Epidermal melanocyte (primary cell): ENCODE measurements around the gene PRSS2.
A peak's percentile ranks its signal among the peaks of the same experiment; 100 is the strongest.
"Not testable (repeated sequence)": the region's sequence is repeated elsewhere in the genome, so short reads cannot be mapped to it uniquely, and the experiment has no call there.

Experiments used
- DNase-seq: peaks from one replicate; pipeline ENCODE4 v3.0.0; 2011; ENCODE audit warnings: low spot score; ENCODE audit not compliant: insufficient read length

The PRSS2 gene

DNA sequence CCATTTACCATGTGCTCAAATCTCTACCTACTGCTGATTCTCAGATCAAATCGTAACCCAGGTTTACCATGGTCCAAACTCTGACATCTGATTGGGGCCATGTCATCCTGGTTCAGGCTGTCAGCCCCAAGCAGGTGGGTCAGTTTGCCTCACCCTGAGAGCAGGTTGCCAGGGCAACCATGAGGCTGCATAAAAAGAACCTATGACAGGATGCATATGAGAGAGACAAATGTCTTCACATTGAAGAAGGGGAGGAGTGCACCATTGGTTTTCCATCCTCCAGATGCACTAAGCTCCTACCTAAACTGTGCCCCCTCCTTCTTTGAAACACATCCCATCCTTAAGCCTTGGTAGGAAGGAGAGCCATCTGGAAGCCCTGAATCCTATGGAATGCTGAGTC lies 11.3 kb upstream of the PRSS2 start:
- DNase-seq, result no peak

DNA sequence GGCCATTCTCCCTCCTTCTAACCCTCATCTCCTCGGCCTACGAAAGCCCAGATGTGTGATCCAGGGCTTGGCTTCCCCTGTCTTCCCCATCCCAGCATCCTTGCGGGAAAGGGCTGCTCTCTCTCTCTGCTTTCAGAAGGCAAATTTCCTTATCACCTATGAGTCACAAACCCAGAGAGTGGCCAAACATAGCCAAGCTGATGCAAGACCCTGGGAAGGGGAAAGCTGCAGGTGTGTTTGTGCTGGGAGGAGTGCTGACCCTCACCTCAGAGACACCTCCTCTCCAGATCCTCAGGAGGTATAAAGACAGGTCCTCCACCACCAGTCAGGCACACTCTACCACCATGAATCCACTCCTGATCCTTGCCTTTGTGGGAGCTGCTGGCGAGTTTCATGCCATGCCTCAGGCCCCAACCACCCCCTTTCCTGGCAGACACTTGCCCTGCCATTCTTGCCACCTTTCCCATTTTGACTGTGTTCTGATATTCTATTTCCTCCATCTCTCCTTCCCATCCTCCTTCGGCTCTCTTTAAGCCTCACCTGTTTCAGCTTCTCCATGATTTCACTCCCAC lies 10.6 kb upstream of the PRSS2 start:
- DNase-seq, result no peak

DNA sequence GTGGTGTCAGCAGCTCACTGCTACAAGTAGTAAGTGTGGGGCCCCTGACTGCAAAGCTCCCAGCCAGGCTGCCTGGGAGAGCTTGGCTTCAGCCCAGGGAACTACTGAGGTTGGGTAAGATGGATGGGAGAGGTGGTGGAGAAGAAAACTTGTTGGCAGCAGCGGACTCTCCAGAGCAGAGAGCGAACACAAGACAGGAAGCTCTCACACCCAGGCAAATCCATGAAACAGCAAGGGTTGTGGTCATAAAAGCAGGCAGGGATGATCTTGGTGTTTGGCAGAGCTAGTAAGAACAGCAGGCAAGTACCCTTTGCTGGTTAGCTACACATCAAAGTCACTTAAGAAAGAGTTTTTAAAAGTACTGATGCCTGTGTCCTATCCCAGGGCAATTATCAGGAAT lies 9.2 kb upstream of the PRSS2 start:
- DNase-seq, result not testable (repeated sequence)

DNA sequence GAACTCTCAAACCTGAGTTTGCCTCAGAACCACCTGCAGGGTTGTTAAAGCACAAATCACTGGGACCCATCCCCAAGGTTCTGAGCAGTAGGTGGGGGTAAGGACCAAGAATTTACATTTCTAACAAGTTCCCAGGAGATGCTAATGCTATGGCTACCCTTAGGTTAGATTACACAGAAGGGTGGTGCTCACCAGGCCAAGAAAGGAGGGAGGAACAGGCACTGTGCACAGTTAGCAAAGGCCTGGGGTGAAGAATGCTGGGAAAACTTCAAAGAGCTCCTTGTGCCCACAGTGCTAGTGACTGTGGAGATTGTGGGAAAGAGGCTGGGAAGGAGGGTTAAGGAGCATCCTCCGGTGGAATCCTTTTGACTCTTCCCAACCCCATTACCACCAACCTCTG lies 8.7 kb upstream of the PRSS2 start:
- no peak for DNase-seq

DNA sequence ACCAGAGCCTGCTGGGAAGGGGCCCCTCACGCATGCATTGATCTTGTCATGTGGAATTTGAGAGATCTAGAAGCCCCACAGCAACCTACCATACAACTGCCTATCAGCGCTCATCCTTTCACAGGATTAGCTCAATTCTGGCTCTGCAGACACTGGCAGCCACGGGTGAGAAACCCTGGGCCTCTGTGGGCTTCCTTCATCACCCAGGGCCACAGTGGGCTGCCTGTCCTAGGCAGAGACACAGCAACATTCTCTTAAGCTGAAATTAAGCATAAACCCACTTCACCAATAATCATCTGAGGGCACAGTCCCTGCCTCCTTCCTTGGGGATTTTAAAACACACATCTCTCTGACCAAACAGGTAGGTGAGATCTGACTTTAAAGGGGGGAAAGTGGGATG lies 3.3 kb upstream of the PRSS2 start:
- DNase-seq, result no peak

DNA sequence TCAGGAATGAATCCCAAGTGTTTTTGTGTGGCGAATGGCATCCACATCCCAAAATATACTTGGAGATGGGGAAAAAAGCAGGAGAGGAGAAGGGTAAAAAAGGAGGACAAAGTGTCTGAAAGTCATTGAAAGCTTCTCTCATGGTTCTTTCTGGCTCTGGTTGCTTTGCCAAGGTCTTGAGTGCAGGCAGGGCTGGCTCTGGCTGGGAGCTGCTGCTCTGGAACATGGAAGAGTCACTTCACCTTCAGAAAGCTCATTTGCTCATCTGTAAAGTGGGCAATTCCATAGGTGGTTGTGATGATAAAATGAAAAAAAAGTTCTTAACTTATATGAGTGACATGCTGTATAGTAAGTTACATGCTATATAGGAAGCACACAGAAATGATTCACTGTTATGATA lies 2.9 kb upstream of the PRSS2 start:
- DNase-seq, result no peak

DNA sequence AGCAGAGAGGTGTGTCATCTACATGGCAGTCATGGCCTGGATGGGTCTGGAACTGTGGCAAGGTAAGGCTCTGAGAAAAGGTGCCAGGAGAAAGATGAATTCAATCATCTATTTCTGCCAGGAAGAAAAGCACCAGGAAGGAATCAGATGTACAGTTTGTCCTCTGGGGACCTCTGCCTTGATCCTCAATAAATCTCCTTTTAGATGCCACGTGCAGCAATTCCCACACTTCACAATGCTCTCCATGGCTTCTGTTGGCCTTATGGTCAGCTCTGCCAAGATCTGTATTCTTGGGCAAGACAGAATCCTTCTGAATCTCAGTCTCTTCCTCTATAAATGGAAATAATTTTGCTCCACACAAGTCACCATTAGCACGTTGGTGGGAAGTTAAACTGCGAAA lies 1.9 kb upstream of the PRSS2 start:
- DNase-seq, result not testable (repeated sequence)

DNA sequence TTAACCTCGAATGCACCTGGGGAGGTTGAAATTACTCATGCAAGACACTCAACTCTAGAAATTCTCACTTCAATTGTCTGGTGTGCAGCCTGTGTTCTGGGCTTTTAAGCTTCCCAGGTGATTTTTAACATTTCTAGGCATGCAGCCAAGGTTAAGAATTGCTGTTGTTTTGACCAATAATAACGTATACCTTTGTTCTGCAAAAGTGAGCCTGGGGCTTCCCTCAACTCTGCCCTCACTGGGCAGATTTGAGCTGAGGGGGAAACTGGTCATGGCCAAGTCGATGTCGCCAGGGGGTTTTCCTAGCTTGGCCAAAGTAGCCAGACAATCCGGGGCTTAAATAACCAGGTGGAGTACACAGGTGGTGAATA lies 568 bp downstream of the PRSS2 start:
- DNase-seq, result no peak

DNA sequence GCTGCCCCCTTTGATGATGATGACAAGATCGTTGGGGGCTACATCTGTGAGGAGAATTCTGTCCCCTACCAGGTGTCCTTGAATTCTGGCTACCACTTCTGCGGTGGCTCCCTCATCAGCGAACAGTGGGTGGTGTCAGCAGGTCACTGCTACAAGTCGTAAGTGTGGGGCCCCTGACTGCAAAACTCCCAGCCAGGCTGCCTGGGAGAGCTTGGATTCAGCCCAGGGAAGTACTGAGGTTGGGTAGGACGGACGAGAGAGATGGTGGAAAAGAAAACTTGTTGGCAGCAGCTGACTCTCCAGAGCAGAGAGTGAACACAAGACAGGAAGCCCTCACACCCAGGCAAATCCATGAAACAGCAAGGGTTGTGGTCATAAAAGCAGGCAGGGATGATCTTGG lies 1.3 kb downstream of the PRSS2 start:
- DNase-seq, result no peak

DNA sequence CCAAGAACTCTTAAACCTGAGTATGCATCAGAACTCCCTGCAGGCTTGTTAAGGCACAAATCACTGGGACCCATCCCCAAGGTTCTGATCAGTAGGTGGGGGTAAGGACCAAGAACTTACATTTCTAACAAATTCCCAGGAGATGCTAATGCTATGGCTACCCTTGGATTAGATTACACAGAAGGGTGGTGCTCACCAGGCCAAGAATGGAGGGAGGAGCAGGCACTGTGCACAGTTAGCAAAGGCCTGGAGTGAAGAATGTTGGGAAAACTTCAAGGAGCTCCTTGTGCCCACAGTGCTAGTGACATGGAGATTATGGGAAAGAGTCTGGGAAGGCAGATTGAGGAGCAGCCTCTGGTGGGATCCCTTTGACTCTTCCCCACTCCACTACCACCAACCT lies 1.9 kb downstream of the PRSS2 start:
- DNase-seq, result no peak

DNA sequence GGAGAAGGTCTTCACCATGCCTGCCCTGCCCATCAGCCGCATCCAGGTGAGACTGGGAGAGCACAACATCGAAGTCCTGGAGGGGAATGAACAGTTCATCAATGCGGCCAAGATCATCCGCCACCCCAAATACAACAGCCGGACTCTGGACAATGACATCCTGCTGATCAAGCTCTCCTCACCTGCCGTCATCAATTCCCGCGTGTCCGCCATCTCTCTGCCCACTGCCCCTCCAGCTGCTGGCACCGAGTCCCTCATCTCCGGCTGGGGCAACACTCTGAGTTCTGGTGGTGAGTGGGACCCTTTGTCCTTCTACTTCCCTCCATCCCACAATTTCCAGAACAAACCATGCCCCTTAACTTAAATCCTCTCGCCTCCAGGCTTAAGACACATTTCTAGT lies 2.5 kb downstream of the PRSS2 start:
- DNase-seq, result no peak

DNA sequence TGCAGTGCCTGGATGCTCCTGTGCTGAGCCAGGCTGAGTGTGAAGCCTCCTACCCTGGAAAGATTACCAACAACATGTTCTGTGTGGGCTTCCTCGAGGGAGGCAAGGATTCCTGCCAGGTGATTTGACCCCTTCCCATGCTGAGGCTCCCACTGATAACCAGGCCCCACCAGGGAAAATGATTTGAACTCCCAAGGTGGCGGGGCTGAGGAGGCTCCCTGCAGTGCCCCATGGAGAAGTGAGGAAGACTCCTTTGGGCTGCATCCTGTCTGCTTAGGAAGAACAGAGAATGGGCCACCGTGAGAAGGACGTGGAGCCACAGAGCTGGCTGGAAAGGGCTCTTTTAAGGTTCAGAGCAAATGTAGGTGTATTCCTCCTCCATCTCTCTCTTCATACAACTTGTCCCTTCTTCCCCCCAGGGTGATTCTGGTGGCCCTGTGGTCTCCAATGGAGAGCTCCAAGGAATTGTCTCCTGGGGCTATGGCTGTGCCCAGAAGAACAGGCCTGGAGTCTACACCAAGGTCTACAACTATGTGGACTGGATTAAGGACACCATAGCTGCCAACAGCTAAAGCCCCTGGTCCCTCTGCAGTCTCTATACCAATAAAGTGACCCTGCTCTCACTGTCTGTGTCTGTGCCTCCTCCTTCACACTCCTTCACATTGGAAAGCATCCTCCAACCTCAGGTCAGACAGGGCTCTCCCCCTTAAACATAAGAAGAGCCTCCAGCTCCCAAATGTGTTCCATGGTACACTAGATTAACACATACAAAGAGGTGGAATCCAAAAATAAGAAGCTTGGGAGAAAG lies 3.4 kb downstream of the PRSS2 start:
- DNase-seq, result no peak

DNA sequence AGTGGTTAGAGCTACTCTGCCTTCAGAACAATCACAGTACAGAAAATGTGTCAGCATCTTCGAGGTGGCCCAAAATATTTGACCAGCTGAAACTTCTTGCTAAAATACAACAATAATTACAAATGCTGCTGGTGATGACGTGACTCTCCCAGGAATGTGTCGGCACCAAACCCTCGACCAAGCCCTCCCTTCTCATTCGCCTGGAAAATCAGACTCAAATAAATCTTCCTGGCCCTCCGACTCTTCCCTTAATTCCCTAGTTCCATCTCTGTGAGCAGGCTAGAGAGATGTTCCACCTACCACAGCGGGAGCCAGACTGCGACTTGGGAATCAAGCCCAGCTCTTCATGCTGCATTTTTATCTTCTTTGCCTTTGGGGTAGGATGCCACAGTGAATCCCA lies 4.1 kb downstream of the PRSS2 start:
- no peak for DNase-seq

DNA sequence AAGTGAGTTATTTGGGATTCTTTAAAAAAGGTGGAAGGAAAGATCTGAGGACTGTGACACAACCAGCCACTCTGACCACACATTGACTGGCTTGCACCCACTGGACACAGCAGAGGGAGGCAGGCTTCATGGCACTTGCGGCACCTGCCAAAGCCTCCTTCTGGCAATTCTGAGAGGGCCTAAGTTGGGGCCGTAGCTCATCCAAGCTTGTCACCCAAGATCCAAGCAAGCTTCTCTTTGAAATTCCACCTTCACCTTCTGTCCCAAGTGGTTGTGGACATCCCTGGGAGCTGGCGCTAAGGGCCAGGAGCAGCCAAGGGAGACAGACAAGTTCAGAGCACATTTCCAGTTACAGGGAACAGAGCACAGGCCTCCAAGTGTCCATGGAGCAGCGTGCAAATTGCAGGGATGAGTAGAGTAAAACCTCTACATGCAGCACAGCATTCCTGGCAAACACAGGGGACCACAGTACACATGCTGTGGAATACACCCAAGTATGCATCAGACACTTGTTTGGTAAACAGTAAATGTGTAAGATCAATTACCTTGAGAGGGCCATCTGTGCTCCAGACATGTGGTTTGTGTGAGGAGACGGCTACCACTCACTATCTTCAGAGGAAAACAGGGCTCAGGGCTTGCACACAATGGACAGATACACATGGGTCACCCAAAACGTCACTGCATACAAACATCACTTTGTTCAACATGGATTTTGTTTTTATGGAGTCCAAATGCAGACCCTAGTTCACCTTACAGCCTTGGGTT lies 4.8 kb downstream of the PRSS2 start:
- not testable (repeated sequence) for DNase-seq

DNA sequence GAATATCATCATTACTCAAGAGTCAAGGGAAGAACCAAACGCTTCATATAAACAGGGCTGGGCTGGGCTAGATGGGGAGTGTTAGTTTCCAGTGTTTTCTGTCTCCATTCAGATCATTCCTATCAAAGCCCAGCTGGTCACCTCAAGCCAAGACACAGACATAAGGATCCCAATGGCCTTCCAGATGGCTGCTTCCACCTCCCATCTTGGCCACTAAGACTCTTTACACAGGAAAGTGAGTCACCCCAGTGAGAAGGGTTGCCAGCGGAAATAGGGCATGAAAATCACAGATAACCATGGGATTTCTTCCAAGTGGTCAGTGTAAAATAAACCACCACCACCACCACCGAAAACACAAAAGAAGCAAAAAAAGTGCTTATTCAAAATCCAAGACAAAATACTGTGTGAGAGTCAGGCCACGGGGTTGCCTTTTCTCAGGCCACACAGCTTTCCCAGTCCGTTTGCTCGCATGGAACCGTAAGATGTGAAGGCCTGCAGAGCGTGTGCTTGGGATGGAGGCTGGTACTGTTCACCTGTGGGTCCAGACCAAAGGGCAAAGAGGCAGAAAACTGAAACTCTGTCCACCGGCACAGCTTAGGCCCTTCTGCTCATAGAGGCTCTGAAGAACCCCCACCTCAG lies 5.6 kb downstream of the PRSS2 start:
- DNase-seq, result no peak

DNA sequence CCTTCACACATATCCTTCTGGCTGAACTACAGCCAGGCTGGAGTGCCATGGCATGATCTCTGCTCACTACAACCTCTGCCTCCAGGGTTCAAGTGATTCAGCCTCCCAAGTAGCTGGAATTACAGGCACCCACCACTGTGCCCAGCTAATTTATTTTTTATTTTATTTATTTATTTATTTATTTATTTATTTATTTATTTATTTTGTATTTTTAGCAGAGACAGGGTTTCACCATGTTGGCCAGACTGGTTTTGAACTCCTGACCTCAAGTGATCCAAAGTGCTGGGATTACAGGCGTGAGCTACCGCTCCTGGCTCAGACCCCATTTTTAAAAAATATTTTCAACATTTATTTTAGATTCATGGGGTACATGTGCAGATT lies 6.1 kb downstream of the PRSS2 start:
- DNase-seq, result not testable (repeated sequence)

DNA sequence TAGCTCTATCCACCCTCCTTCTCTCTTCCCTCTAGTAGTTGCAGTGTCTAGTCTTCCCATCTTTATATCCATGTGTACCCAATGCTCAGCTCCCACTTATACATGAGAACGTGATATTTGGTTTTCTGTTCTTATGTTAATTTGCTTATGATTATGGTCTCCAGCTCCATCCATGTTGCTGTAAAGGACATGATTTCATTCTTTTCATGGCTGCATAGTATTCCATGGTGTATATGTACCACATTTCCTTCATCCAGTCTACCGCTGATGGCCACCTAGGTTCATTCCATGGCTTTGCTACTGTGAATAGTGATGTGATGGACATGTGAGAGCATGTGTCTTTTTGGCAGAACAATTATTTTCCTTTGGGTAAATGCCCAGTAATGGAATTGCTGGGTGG lies 6.5 kb downstream of the PRSS2 start:
- no peak for DNase-seq

DNA sequence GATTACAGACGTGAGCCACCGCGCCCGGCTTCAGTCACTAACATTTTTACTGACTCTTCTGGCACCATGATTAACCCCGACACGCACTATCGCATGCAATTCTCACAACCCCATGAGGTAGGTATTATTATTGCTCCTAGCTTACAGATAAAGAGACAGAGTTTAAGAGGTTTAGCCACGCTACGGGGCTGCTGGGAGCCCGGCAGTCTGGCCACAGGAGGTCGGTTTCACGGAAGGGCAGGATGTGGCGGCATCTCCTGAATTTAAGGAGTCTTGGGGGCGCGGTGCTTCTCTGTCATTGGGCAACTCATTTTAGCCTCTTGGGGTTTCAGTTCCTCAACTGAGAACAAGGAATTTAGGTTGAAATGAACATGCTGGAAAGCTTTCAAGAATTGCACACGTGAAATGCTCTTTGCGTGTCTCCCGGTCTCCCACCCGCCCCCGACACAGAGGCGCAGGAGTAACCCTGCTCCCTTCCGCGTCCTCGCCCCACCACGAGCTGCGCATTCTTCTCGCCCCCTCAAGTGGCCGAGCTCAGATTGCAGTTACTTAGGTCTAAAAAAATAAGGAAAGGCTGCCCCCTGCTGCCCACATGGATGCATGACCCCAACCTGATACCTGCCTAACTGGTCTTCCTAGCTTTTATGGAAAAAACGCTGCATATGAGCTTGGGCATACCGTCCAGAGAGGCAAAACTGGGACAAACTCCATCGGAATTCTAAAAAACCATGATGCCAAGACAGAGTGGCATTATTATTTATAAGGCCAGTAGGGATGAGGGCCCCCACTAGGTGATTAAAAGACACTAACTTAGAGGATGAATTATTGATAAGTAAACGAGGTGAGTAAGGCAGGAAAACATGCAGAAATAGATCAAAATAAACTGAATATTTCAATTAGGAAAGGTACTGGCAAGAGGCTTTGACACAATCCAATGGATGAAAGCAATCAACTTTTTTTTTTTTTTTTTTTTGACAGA lies 12.4 kb downstream of the PRSS2 start:
- DNase-seq, result peak; percentile 71

DNA sequence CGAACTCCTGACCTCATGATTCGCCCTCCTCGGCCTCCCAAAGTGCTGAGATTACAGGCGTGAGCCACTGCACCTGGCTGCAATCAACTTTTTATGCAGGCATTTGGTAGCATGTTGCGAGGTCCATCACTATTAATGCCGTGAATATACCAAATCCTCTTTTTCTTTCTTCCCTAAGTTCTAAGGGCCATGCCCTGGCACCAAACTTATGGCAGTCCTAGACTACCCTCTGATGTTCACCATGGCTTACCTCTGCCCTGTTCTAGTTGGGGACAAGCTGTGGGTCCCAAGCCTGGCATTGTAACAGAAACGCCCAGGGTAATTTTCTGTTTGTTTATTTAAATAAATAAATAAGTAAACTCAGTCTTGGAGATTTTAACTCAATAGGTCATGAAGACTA lies 13.3 kb downstream of the PRSS2 start:
- no peak for DNase-seq

DNA sequence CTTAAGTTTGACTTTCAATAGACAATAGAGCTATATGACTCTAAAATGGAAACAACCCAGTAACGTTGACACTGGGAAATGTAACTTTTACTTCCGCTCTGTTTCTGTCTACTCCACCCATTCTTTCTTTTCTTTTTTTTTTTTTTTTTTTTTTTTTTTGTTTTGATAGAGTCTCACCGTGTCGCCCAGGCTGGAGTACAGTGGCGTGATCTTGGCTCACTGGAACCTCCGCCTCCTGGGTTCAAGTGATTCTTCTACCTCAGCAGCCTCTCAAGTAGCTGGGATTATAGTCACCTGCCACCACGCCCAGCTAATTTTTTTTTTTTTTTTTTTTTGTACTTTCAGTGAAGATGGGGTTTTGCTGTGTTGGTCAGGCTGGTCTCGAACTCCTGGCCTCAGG lies 13.9 kb downstream of the PRSS2 start:
- DNase-seq, result no peak

DNA sequence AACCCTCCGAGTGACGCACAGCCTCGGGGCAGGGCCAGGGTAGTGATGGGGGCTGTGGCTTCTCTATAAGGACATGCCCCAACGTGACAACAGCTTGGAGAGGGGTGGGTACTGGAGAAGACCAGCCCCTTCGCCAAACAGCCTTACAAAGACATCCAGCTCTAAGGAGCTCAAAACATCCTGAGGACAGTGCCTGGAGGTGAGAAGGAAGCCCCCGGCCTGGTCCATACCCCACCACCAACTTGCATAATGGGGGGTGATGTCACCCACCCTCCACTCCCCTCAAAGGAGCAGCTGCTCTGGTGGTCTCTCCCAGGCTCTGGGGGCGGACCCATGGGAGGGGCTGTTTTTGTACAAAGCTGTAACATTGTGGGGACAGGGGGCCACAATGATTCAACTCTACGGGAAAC lies 15.1 kb downstream of the PRSS2 start:
- DNase-seq, result no peak
